ENCODE results near the gene OXNAD1.

Gene OXNAD1

GRCh38 chr3:16264708-16265454 lies at the start of gene OXNAD1, which contains the start of gene DPH3:
TSS of gene OXNAD1 (plus strand) at chr3:16265212. CDS start at chr3:16270953, 5,741 bp downstream.
TSS of gene DPH3 (minus strand) at chr3:16264943. CDS start at chr3:16264876, 67 bp downstream.
- DNase-seq: peak; percentile 92

DNA sequence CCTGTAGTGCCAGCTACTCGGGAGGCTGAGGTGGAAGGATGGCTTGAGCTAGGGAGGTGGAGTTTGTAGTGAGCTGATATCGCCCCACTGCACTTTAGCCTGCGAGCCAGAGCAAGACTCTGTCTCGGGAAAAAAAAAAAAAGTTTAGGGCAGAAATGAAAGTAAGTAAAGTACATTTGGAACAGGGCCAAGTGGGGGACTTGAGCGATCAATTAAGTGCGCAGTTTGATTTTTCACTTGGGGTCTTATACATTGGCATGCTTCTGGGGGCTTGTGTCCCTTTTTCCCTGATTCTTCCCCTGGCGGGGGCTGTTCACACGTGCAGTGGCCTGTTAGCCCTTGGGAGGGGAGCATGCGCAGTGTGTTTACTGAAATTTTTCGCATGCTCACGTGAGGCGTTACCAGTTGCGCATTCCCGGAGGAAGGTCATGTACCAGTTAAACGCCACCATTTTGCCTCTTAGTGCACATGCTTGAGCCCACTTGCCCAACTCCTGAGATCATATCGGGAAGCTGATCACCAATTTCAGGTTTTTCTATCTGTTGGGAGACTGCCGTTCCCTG lies 48.6 kb upstream of the OXNAD1 start:
- no peak for DNase-seq

DNA sequence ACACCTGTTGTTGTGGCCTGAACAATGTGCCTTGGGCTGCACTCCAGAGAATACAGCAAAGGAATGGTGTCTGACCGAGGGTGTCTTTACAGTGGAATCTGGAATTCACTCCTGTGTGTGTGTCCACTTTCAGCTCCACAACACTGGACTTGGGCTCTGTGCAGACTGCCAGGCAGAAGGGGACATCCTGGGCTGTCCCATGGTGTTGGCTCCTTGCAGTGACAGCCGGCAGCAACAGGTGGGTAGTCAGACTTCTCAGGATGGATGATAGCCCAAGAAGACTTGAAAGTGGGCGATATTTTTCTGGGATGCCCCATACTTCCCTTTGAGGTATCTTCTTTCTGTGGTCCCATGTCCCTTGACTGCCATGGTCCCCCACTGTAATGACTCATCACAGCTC lies 45.2 kb upstream of the OXNAD1 start:
- DNase-seq: no peak

- DNase-seq: no peak
Measured at GRCh38 chr3:16221990-16222389, 43.0 kb upstream of the OXNAD1 start.

- no peak for DNase-seq
Measured at GRCh38 chr3:16222547-16222946, 42.5 kb upstream of the OXNAD1 start.

GRCh38 chr3:16224325-16224724 lies 40.7 kb upstream of the OXNAD1 start:
- DNase-seq: no peak

DNA sequence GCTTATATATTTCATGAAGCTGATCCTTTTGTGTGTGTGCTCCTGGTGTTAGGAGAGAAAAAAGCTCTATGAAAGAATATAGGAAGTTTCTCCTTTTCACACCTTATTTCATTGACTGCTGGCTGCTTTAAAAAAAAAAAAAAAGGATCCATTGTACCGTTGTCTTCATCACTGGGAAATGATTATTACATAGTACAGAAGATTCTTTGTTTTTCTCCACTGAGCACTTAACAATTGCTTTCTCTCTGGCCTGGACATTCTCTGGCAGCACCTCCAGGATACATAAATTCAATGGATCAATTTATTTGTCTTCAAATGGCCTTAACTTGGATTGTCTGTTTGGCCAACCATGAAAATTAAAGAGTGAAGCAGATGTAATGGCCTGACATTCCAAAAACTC lies 37.4 kb upstream of the OXNAD1 start:
- DNase-seq: no peak

GRCh38 chr3:16229681-16230080 lies 35.3 kb upstream of the OXNAD1 start:
- DNase-seq: no peak

- no peak for DNase-seq
Measured at GRCh38 chr3:16231983-16232382, 33.0 kb upstream of the OXNAD1 start.

DNA sequence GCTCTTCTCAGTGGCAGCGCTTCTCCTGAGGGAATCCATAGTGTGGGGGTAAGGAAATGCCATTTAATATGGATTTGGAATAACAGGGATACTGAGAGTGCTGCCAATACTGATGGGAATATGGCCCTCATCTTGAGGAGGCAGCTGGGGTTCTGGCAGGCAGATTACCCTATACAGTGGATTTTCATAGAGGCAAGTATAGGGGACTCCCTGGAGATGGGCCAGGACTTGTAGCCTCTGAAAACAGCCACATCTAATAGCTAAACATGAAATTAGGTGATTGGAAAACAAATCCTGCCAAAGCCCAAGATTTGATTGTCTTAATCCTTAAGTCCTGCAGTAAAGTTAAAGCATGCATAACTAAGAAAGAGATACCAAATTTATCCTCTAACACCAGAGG lies 31.2 kb upstream of the OXNAD1 start:
- no peak for DNase-seq

DNA sequence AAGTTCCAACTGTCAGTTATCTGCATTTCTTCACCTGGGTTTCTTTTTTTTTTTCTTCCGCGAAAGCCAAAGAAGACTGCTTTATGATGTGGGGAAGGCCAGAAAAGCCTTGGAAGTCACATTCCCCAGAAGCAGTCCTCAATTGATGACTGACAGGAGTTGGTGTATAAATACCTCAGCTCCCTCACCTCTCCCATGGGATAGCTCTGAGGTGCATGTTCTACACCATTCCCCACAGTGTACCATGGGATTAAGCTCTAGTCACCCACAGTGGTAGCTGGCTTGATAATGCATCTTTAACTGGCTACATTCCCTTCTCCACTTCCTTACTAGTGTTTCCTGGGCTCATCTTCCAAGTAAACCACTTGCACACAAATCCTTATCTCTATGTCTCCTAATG lies 30.7 kb upstream of the OXNAD1 start:
- DNase-seq: no peak

- DNase-seq: no peak
Measured at GRCh38 chr3:16236030-16236639, 28.9 kb upstream of the OXNAD1 start.

DNA sequence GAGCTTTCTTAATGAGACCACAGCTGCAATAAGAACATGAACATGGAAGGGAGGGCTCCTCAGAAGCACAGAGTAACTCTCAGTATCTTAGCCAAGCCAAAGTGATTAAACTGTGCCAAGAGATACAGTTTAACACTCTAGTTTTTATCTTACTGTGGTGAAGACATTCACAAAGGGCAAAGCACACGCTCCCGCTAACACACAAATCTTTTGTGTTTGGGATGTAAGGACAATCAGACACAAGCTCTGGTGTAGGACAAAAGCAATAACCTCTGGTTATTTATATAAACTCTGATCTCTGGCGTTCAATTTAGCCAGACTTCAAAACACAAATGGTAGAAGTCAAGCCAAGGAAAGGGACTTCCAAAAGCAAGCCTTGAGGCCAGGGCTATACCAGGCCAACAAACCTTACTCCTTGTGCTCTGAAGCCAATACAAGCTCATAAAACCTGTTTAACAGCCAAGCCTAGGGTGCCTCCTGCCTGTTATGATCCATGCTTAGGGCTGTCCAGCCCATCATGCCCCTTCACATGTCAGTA lies 28.1 kb upstream of the OXNAD1 start:
- no peak for DNase-seq

GRCh38 chr3:16239086-16239770 lies 25.8 kb upstream of the OXNAD1 start:
- DNase-seq: no peak

DNA sequence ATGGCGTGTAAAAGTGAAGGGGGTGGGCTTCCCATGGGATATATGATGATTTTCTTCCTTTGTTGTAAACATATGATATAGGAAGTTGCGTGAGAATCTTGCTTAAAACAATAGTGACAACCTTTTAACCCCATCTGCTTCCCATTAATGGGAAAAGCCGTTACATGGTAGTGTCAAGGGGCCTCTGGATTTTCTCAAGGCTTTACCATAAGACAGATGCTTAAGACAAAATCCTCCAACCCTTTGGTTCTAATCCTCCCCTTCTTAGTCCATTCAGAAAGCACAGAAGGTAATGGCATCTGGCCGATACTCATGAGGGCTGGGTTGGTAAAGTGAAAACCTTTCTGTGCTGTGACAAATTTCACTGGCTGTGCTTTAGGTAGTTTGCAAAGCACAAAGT lies 25.2 kb upstream of the OXNAD1 start:
- no peak for DNase-seq

GRCh38 chr3:16240229-16241023 lies 24.6 kb upstream of the OXNAD1 start:
- no peak for DNase-seq

- no peak for DNase-seq
Measured at GRCh38 chr3:16241225-16241624, 23.8 kb upstream of the OXNAD1 start.

GRCh38 chr3:16242177-16242576 lies 22.8 kb upstream of the OXNAD1 start:
- DNase-seq: no peak

GRCh38 chr3:16243706-16244490 lies 21.1 kb upstream of the OXNAD1 start:
- DNase-seq: no peak

GRCh38 chr3:16245609-16246008 lies 19.4 kb upstream of the OXNAD1 start:
- DNase-seq: no peak

- DNase-seq: peak; percentile 55
Measured at GRCh38 chr3:16247282-16248061, 17.5 kb upstream of the OXNAD1 start.

Data from NCI-H2107 (cell line).